Activated naive CD4-positive, alpha-beta T cell treated with anti-CD3 and anti-CD28 coated beads, Interleukin-2, amount 10 ng/mL, durations not matched to agents 7 days and 5 days (primary cell): ENCODE results near the gene SUCLG1.

Source experiments
- CTCF ChIA-PET: fragments of 350-600 bp; sonication (Branson Sonifier 250); formaldehyde crosslinking; loops from one replicate; lab custom pipeline; 2021; ENCODE audit warnings: antibody characterized with exemption; lab: Charles Lee
- DNase-seq: peaks from one replicate; pipeline ENCODE4 v3.0.0-alpha.2; 2020
- H3K27ac Mint-ChIP-seq: one replicate; pipeline ENCODE4 v1.8.0; 2021; ENCODE audit warnings: mild to moderate bottlenecking, moderate library complexity, mixed read lengths
- H3K27me3 Mint-ChIP-seq: one replicate; pipeline ENCODE4 v1.8.0; 2021; ENCODE audit warnings: mild to moderate bottlenecking, mixed read lengths
- H3K36me3 Mint-ChIP-seq: one replicate; pipeline ENCODE4 v1.8.0; 2021; ENCODE audit warnings: mixed read lengths
- H3K4me1 Mint-ChIP-seq: one replicate; pipeline ENCODE4 v1.8.0; 2021; ENCODE audit warnings: mixed read lengths
- H3K4me3 Mint-ChIP-seq: one replicate; pipeline ENCODE4 v1.8.0; 2021; ENCODE audit warnings: mild to moderate bottlenecking, moderate library complexity, mixed read lengths
- H3K9me3 Mint-ChIP-seq: one replicate; pipeline ENCODE4 v1.8.0; 2021; ENCODE audit warnings: mixed read lengths

SUCLG1 gene

DNA sequence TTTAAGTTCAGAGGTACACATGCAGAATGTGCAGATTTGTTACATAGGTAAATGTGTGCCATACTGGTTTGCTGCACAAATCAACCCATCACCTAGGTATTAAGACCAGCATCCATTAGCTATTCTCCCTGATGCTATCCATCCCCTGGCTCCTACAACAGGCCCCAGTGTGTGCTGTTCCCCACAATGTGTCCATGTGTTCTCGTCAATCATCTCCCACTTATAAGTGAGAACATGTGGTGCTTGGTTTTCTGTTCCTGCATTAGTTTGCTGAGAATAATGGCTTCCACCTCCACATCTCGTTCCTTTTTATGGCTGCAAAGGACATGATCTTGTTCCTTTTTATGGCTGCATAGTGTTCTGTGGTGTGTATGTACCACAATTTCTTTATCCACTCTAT, 75.8 kb downstream of the SUCLG1 start:
- Mint-ChIP-seq H3K9me3 (no peaks in the 10 kb centered on the region), H3K4me3 (no peak overlapping the region), H3K36me3 (no peaks in the 10 kb centered on the region), H3K27ac (no peak overlapping the region), H3K4me1 (no peaks in the 10 kb centered on the region), H3K27me3 (peaks cover 5% of the 10 kb centered on the region)
- CTCF ChIA-PET: no interaction called here
- DNase-seq: no peak

- H3K4me3 Mint-ChIP-seq: no peak overlapping the region
- CTCF ChIA-PET: no interaction called here
- H3K4me1 Mint-ChIP-seq: no peaks in the 10 kb centered on the region
- H3K9me3 Mint-ChIP-seq: no peaks in the 10 kb centered on the region
- DNase-seq: no peak
- H3K27ac Mint-ChIP-seq: no peak overlapping the region
- H3K36me3 Mint-ChIP-seq: no peaks in the 10 kb centered on the region
- peaks cover 5% of the 10 kb centered on the region for H3K27me3 Mint-ChIP-seq
These were observed 78.2 kb downstream of the SUCLG1 start for GRCh38 chr2:84380875-84381274.

DNA sequence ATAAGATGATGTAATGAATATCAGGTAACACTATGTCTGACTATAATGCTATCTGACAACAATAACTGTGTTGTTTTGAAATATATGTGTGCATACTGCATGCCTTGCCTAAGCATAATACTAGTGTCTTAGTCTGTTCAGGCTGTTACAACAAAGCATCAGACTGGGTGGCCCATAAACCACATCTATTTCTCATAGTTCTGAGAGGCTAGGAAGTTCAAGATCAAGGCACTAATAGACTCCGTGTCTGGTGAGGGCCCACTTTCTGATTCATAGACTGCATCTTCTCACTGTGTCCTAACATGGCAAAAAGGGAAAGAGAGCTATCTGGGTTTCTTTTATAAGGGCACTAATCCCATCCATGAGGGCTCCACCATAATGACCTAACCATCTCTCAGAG, 80.1 kb downstream of the SUCLG1 start:
- Mint-ChIP-seq H3K27me3 (no peaks in the 10 kb centered on the region), H3K4me3 (no peak overlapping the region), H3K4me1 (no peaks in the 10 kb centered on the region), H3K36me3 (no peaks in the 10 kb centered on the region), H3K27ac (no peak overlapping the region), H3K9me3 (no peaks in the 10 kb centered on the region)
- DNase-seq: no peak
- CTCF ChIA-PET: no interaction called here

GRCh38 chr2:84375020-84375419, 84.1 kb downstream of the SUCLG1 start:
- Mint-ChIP-seq H3K4me3 (no peak overlapping the region), H3K4me1 (no peaks in the 10 kb centered on the region), H3K27ac (no peak overlapping the region), H3K9me3 (no peaks in the 10 kb centered on the region), H3K36me3 (no peaks in the 10 kb centered on the region), H3K27me3 (no peaks in the 10 kb centered on the region)
- CTCF ChIA-PET: no interaction called here
- DNase-seq: no peak

- CTCF ChIA-PET: no interaction called here
- H3K4me3 Mint-ChIP-seq: no peak overlapping the region
- no peaks in the 10 kb centered on the region for H3K36me3 Mint-ChIP-seq
- no peaks in the 10 kb centered on the region for H3K9me3 Mint-ChIP-seq
- H3K27me3 Mint-ChIP-seq: no peaks in the 10 kb centered on the region
- no peaks in the 10 kb centered on the region for H3K4me1 Mint-ChIP-seq
- DNase-seq: no peak
- no peak overlapping the region for H3K27ac Mint-ChIP-seq
These were observed 85.2 kb downstream of the SUCLG1 start for GRCh38 chr2:84373866-84374265.
